Stimulated activated CD4-positive, alpha-beta T cell treated with anti-CD3 and anti-CD28 coated beads, Interleukin-4, amount 100 ng/mL, for 4 hours (primary cell): Measurements from ENCODE around the gene LRRC4C.
"Not testable (repeated sequence)": the region's sequence is repeated elsewhere in the genome, so short reads cannot be mapped to it uniquely, and the experiment has no call there.

Experiments used
- DNase-seq, 2 experiments: peaks; one replicate each; pipeline ENCODE4 v3.0.0-alpha.2; 2020

LRRC4C gene

DNA sequence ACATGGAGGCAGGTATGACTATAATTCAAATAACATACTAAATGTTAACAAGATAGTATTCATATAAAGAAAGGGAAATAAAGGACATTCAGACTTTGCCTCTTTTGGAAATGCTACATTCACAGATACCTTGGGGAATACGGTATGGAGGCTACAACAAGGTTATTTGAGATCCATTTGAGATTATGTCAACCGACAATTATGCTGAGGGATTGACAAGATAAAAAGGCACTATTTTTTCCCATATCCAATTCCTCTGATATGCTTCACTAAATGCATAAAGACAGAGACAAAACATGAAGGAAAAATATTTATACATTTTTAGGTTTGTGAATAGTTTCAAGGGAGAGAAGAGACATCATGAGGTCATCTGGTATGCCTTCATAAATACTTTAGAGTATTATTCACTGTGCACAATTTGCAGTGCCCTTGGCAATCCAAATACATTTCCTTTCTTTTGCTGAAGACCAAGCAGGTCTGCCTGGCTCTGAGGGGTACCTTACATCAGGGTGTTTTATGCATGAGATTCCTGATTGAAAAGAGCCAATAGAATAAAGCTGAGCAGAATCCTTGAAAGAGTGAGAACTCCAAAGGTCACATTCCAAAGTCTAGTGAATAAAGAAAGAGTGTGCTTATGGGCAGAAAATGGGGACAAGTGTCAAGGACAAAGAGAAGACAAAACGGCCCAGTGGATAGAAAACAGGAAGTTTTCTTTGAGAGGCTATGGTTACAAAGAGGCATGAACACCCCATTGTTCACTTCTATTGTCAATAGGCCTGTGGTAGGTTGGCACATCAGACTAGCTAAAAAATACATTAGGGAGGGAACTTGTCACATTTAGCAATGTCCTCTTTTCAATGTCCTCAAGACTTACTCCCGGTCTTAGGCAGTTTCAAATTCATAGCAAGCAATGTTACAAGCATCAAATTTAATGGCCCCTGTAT lies 455.8 kb downstream of the LRRC4C start:
- DNase-seq = no peak

DNA sequence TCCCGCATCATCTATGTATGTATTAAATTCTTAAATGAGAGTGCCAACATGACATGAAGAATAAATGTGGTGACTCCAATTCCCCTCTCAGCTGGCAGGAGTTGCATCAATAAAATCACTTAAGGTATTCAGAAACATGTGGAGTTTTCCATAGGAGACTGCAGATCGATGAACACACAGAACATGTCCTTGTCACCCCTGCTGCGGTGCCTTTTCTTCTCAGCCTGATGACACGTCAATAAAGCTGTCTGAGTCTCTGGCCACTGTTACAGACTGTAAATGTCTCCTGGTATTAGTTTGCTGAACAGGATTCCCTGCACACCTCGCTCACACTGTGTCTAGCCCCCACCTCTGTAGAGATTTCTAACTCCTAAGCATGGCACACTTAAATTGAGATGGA lies 460.5 kb downstream of the LRRC4C start:
- no peak for DNase-seq

DNA sequence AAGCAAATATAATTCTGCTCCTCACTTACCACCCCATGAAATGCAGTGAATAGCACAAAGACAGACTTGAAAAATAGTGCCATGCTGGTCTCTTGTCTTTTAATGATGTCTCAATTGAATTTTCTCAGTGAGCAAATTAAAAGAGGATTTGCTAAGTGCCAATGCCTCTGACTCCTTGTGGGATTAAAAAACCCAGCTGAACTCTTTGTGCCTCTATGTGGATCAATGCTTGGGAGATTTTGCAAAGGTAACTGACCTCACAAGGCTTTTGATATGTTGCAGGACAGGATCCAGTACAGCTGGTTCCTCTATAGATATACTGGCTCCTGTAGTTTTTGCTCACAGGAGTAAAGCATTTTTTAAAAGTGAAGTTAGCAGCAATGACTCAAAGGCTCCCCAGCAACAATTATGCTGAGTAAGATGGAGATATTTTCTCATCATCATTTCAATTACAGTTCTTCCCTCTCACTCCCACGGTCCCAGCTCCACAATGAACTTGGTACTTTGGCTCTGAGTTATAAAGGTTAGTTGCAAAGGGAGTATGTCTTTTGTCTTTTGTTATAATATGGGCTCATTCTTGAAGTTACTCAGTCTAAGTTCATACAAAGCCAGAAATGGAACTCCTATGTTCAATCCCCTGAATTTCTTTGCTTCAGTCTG lies 471.5 kb downstream of the LRRC4C start:
- no peak for DNase-seq

DNA sequence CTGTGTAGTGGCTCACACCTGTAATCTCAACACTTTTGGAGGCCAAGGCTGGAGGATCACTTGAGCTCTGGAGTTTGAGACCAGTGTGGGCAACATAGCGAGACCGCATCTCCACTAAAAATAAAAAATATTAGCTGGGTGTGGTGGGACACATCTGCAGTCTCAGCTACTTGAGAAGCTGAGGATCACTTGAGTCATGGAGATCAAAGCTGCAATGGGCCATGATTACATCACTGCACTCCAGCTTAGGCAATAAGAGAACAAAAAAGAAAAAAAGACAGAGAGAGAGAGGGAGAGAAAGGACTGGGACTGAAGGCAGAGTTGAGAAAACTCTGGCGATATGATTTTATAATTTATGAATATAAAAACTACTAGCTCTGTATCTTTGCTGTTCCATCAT lies 473.1 kb downstream of the LRRC4C start:
- DNase-seq = no peak

DNA sequence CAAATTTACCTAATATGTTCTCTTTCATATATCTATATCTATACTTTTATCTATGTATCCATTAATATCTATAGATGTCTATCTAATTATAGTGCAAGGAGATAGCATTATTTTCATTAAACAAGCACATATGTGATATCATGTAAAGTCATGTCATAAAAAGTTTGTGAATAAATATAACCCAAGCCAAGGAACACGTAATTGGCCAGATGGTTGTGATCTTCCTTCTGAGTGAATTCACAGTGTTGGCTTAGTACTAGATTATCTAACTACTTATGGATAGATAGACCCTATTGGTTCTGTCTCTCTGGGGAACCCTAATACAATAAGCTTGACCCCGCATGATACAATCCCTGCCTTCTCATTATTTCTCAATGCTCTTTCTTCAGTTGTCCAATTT lies 484.4 kb downstream of the LRRC4C start:
- no peak for DNase-seq

DNA sequence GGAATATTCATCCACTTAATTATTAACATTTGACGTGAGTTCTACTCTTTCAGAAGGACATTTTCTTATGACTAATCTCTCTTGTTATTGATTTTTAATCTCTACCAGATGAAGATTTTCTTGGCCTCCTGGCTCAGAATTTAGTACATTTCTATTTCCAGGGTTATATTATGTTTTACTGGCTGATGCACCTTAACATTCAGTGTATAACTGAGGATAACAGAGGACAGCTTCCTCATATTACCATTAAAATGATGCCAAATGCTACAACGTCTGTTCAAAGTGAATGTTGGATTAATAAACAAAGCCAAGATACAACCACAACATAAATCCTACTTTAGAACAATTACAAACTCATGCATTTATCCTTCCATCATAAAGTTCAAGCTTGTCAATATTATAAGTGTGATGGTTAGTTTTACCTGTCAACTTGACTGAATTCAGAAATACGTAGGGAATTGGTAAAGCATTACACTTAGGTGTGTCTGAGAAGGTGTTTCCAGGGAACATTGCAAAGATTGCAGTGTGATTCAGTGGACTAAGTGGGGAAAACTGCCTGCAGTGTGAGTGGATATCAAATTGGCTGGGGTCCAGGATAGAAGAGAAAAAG lies 485.2 kb downstream of the LRRC4C start:
- DNase-seq = no peak

DNA sequence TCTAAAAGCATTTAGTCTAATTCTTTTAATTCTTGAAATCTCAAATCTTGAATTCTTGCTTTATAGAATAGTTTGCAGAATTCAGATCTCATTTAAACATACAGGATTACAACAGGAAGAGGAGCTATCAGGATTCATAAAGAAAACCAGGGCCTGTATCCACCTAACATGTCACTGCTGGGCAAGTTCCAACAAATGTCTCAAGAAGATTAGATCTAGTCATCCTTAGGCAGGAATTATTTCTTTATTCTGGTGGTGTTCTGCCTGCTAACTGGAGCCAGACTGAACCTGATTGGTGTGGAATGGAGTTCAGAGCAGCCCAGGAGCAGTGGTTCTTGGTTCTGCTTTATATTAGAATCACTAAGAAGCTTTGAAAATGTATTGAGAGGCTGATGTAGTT lies 500.7 kb downstream of the LRRC4C start:
- no peak for DNase-seq

DNA sequence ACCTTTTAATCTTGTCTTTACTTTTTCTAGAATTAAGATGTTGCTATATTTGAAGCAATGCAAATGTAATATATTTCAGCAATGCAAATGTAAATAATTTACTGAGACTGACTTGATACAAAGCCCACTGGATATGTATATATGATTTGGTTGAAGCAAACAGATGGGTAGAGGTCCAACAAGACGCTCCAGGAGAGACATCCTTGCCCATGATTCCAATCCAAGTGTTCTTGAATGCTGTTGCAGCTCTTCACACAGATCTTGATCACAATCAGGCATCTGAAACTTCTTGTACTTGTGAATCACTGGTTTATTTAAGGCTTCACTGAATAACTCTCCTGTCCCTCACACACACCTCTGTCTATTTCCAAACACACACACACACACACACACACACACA lies 507.0 kb downstream of the LRRC4C start:
- DNase-seq = no peak

DNA sequence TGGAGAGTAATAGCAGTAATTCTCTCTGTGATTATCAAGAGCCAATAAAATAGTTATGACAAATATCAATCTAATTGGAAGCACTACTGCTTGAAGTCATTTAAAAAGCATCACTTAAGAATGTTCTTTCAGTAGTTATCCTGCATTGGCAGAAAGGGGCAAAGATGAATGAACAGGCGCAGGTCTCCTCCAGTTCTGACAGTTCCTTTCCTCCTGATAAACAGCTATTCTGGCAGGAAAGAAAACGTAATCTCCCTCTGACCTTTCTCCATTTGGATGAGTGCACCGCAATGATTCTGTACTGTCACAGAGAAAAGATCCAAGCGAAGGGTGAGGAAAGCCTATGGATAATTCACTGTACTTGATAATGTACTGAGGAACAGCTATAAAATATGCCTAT lies 521.5 kb downstream of the LRRC4C start:
- DNase-seq = no peak

DNA sequence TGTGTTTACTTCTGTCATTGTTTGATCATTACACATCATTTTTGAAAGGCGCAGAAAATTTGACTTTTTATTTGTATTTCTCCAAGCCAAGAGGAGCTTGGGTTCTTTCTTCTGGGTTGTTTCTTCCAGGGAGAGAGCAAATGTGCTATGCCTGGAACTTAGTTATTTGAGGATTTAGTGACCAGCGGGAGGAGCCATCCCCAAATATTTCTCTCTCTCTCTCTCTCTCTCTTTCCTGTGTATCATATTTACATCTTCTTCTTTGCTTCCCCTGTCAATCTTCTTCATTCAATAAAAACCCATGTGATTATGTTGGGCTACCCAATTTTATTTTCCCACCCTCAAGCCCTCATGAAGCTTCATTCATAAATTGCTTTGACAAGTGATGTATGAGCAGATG lies 534.5 kb downstream of the LRRC4C start:
- DNase-seq = no peak

DNA sequence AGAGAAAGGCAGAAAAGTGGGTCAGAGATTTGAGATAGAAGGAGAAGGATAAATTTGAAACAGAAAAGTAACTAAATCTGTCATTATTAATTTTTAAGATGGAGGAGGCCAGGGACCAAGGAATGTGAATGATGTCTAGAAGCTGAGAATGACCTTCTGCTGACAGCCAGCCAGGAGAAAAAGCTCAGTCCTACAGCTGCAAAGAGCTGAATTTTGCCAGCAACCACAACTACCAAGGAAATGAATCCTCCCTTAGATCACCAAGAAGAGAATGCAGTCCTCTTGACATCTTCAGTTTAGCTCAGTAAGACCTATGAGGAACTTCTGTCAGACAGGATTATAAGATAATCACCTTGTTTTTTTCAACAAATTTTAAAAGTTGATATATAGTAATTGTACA lies 538.2 kb downstream of the LRRC4C start:
- no peak for DNase-seq

DNA sequence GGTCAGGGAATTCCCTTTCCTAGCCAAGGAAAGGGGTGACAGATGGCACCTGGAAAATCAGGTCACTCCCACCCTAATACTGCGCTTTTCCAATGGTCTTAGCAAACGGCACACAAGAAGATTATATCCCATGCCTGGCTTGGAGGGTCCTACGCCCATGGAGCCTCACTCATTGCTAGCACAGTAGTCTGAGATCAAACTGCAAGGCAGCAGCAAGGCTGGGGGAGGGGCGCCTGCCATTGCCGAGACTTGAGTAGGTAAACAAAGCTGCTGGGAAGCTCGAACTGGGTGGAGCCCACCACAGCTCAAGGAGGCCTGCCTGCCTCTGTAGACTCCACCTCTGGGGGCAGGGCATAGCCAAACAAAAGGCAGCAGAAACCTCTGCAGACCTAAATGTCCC lies 548.7 kb downstream of the LRRC4C start:
- DNase-seq = not testable (repeated sequence)

DNA sequence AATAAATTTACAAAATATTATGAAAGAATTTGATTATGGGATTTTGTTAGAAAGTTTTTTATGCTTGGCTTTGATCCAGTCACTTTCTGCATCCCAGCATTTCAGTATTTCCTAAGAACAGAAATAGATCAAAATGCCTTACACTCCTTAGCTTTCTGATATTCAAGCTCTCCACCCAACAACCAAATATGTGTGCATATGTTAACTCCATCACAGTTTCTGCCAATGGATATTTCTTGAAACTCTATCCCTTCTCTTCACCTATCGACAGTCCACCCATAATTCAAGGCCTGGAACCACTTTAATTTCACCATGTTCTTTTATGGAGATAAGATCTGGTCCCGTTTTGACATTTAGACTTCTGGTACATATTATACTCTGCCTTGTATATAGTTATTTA lies 565.0 kb downstream of the LRRC4C start:
- no peak for DNase-seq

DNA sequence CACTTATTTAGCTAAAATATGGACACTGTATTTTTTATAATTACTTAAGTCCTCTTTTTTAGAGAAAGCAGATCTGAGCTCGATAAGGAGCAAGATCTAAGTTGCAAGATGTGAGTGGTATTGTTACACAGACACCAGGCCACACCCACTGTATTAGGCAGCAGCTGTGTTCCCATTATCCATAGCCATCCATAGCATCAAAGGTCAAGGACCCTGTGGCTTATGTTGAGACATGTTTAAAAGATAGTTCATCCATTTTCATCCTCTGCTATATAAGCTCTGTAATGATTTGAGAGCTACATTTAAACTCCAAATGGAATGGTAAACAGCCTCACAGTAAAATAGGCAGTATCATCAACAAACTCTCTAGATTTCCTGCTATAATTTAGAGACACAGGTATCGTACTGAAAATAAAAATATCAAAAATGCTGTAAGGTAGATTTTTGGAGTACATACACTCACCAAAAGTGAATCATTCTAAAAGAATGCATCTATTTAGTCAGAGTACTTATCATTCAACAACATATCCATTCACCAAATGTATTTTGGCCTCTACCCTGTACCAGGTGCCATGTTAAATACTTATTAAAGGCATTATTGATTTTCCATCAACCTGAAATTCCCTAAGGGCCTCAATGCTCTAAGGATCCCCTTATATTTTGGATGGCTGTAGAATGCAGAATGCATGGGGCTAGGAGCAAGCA lies 574.0 kb downstream of the LRRC4C start:
- no peak for DNase-seq

DNA sequence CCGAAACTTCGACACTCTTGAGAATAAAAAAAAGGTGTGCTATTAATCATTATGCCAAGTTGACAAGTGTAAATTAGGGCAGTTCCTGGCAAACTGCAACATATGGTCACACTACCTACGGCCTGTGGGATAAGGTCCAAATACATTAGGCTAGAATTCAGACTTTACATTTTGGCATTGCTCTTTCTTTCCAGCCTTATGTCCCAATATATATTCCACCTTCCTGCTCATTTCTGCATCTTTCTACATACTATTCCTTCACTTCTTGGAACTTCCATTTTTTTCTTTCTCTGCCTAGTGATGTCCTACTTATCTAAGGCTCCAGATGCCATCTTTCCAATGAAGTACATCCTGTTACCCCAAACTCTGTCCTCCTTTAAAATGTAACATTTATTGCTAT lies 577.2 kb downstream of the LRRC4C start:
- DNase-seq = no peak

DNA sequence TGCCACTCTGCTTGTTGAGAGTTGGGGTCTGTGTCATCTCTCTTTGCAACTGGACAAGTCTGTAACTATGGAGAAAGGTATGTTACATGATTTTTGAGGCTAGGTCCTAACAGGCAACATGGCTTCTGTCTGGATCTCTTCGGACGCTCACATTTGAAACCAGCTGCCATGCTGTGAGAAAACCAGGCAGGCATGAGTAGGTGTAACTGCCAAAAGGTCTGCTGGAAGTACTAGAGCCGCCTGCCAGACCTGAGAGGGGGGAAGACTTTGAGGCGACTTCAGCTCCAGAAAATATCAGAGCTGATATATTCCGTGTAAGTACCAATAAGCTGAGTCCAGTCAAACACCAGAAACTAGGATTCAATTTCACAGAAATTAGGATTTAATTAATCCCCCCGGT lies 579.5 kb downstream of the LRRC4C start:
- DNase-seq = no peak

DNA sequence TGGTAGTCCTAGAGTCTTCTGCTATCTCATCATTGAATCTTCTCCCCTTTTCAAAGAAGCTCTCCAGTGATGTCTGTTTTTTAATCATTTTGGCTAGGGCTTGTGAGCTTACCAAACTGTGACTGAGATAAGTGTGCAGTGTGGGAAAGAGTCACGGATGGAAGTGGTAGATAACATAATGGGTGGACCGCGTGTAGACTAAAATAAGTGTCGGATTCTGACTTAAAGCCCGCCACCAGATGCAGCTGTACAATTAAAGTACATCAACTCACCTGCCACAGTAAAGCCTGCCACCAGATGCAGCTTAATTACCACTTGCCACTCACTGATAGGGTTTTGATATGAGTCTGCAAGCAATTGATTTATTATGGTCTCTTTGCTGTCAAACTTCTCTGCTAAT lies 581.5 kb downstream of the LRRC4C start:
- DNase-seq = no peak

DNA sequence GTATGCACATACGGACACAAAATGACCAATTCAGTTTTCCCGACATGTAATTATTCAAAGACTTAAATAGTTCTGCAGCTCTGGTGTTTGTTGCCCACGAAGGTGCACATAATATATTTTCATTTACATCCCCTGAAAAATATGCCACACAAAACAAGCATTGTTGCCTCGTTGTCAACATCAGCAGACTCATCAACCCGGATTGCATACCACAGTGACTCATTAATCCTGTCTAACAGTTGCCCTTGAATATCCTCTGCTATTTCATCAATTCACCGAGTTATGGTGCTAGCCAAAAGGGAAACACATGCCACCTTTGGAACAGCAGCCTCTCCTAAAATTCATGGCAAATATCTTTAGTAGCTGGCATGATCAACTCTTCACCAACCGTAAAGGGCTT lies 582.2 kb downstream of the LRRC4C start:
- no peak for DNase-seq

DNA sequence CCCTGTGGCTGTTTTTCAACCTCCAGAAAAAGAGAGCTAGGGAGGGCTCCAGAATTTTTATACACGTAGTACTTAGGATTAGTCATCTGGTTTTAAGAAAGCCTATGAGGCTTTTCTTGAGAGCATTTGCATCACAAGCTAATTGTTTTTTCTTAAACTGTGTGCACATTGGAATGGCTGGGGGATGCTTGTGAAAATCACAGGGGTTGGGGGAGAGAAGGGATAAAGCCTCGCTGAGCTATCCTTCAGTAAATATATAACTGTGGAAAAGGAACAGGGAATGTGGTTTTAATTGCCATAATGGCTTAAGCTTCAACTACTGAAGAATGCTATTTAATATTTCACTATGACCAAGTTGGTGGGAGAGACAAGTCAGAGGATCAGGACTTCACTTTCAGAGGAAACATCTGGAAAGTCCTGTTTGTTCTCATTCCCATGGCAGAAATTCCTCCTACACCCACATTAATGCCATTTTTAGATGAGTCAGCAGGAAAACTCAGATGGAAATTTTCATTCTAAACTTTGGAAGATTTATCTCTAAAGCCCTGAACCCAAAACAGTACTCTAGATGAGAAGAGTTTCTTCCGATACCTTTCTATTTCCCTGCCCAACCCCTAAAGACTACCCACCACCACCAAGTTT lies 591.3 kb downstream of the LRRC4C start:
- DNase-seq = no peak

DNA sequence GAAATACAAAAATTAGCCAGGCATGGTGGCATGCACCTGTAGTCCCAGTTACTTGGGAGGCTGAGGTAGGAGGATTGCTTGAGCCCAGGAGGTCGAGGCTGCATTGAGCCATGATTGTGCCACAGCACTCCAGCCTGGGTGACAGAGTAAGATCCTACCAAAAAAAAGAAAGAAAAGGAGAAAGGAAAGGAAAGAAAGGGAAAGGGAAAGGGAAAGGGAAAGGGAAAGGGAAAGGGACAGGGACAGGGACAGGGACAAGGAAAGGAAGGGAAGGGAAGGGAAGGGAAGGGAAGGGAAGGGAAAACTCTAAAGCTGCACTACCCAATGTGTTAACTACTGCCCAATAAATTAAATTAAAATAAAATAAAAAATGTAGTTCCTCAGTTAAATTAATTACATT lies 601.7 kb downstream of the LRRC4C start:
- not testable (repeated sequence) for DNase-seq

DNA sequence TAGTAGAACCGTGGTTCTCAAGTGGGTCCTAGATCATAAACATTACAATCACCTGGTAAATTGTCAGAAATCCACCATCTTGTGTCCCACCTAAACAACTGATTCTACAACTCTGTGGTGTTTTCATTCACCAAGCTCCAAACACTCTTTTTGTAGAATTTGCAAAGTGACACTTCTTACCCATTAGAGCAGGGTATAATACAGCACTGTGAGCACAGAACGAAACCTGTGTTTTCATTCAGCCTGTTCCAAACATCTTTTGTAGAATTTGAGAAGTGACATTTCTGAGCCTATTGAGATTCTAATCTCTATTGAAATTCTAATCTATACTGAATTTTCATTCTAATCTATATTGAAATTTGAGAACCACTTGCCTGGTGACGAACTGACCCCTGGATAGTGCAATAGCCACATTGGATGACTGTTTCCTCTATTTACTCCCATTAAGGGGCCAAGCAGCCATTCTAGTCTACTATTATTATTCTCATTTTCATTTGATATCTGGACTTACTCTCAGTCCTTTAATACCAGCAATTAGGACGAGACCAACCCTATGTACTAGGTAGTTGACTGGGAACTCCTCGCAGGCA lies 616.6 kb downstream of the LRRC4C start:
- no peak for DNase-seq

DNA sequence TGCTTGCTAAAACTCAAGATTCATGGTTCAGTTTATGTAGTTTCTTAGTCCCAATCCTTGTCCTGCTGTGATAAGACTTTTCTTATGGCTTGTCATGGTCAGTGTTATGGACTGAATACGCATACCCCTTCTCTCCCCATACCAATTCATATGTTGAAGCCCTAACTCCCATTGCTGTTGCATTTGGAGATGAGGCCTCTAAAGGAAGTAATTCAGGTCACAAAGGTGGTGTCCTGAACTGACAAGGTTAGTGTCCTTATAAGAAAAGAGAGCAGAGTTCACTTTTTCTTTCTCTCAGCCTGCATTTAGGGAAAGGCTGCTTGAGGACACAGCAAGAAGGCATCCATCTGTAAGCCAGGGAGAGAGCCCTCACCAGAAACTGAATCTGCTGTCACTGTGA lies 618.2 kb downstream of the LRRC4C start:
- DNase-seq = no peak
